HG03521 (cell line): ENCODE results near the gene SSR2.

ENCODE experiments used
- ATAC-seq: cut with Tn5 transposase; IDR thresholded peaks from one replicate; pipeline ENCODE4 v1.9.1; 2021; ENCODE audit warnings: mild to moderate bottlenecking, moderate library complexity; ENCODE audit not compliant: unreplicated experiment

Gene SSR2

DNA sequence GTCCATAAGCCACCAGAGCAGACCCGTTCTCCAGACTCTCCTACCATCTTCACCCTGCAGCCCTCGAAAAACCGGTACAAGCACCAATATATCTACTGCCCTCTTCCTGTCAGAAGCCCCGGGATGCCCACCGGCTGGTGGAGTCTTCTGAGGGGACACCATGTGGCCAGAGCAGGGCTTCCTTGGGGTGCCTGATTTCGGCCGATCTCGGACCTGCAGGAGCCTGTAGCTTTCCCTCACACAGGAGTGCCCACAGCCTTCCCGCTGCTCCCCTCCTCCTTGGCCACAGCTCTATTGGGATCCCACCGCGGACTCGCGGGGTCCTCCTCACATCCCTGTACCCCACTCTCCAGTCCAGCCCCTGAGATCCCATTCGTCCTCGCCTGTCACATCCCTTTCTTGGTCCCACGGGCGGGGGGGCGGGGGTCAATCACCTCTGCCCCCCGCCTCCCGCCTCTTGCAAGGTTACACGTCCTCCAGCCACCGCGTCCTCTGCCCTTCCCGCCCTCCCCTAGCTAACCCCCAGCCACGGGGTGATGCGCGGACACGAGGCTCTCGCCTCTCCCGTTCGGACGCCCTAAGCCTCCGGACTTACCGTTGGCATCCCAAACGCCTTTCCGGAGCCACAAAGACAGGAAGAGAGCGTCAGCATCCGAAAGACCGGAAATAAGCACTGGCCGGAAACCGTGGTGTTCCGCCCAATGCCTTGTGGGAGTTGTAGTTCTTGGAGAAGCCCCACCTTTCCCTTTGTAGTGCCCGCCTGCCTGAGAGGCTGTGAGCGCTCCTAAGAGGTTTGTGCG, at the start of gene SSR2:
TSS of gene SSR2 (minus strand) at position 659 of the 800 bp plus-strand sequence. CDS start 784 bp downstream, outside the sequence.
- ATAC-seq: peak; percentile 95

DNA sequence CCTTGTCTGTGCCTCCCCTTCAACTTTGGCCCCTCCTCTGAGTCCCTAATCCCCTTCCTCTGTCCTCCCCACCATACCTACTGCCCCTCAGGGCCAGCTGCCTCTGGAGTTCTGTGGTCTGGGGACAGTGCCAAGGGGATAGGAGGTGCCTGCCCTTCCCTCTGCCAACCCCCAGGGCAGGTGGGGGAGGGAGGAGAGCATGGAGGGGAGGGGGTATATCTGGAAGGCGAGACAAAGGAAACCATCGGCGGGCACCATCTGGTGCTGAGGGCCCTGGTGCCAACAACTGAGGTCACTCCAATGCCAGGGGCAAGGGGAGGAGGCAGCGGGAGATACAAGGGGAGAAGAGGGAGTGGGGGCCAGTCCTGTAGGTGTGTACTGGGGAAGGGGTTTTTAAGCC, 49.8 kb upstream of the SSR2 start:
- no peak for ATAC-seq

DNA sequence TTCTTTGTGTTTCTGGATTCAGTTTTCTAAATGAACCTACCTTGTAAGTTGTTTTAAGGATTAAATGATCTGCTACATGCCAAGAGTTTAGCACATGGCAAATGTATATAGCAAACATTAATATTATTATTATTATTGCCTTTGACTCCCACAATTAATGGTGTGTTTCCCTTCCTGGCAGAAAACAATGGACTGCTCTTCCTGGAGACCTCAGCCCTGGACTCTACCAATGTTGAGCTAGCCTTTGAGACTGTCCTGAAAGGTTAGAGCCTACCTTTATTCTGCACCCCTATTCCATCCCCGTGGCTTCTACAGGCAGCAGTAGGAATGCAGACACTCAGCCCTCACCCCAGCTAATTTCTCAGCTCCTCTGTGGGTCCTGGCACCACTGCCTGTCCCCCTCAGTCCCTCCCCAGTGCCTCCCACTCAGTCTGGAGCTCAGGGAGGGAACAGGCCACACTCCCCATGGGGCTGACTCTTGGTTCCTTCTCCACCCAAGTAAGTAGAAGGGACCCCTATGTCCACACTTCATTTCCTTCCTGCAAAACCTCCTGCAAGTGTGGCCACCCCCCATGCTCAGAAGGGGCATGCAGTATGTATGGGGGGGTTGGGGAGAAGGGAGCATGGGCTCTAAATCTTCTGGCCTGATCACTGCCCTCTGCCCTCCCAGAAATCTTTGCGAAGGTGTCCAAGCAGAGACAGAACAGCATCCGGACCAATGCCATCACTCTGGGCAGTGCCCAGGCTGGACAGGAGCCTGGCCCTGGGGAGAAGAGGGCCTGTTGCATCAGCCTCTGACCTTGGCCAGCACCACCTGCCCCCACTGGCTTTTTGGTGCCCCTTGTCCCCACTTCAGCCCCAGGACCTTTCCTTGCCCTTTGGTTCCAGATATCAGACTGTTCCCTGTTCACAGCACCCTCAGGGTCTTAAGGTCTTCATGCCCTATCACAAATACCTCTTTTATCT, 49.0 kb upstream of the SSR2 start:
- ATAC-seq: no peak

DNA sequence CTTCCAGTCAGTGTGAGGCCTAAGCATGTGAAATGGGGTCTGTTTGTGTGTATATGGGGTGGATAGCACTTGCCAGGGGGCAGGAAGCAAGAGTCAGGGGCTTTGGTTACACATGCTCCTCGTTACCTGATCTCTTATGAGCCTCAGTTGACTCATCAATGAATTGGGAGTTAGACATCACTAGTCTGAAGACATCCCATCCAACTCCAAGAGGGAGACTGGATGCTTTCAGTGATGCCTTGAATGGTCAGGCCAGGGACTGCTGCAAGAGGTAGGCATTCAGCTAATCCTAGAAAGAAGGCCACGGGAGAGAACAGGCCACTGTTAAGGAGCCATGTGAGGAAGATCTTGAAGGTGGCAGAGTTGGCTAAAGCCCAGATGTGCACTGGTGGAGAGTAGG, 46.5 kb upstream of the SSR2 start:
- no peak for ATAC-seq

DNA sequence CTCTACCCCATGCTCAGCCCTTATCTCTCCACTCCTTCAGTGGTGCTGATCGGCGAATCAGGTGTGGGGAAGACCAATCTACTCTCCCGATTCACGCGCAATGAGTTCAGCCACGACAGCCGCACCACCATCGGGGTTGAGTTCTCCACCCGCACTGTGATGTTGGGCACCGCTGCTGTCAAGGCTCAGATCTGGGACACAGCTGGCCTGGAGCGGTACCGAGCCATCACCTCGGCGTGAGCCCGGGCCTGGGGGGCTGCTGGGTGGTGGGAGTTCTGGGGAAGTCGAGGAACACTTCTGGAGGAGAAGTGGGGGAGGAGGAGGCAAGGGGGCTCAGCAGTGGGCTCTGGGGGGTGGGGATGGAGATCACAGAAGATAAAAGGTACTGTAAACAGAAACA, 45.1 kb upstream of the SSR2 start:
- ATAC-seq: no peak

DNA sequence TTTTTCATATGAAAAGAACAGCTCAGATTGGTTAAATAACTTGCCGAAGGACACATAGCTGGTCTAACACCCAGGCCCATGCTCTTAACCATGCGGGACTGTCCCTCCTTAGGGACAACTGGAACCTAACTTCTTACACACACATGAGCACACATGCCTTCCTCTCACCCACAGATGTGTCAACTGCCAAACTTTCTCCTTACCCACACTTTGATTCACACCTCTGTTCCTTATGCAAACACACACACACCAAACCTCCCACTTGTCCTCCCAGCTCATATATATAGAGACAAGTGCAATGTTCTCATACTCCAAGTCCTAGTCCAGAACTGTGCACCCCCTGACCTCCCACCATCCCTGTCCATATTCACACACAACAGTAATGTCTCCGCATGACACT, 44.5 kb upstream of the SSR2 start:
- no peak for ATAC-seq

DNA sequence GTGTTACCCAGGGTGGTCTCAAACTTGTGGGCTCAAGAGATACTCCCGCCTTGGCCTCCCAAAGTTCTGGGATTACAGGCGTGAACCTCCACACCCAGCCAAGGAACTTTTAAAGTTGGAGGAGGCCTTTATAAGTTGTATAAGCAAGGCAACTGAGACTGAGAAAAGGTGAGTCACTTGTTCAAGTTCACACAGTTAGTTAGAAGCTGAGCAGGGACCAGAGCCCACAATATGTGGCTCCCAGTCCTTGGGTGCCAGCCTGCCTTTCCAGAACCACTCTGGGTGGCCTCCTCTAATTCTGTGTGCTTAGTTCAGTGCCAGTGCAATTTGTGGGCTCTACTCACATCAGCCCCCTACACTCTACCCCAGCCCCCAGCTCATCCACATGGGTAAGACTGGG, 43.9 kb upstream of the SSR2 start:
- no peak for ATAC-seq

DNA sequence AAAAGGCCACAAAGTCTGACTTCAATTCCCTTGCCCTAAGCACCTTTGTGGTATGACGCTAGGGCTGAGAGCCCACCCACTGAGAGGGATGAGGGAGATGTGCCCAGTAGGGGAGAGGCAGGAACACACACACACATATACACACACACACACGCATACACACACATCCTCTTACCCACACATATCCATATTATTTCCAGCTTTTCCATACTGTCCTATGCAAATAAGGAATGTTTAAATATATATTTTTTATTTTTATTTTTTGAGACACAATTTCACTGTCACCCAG, 43.2 kb upstream of the SSR2 start:
- ATAC-seq: no peak

DNA sequence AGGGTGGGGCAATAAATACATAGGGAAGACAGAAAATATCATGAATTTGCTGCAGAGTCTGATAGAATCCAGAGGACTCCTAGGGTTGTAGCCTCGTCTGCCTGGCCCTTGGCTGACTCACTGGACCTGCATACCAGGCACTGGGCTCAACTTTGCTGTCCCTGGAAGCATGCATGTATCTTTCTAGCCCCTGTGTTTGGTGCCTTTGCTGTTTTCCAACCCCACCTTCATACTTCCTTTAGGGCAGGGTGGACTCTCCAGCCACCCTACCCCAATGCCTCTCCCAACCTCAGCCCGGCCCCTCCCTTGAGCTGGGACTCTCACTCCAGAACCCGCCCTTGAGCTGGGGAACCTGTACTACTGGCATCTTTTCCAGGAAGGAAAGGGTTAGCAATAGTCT, 41.4 kb upstream of the SSR2 start:
- no peak for ATAC-seq

DNA sequence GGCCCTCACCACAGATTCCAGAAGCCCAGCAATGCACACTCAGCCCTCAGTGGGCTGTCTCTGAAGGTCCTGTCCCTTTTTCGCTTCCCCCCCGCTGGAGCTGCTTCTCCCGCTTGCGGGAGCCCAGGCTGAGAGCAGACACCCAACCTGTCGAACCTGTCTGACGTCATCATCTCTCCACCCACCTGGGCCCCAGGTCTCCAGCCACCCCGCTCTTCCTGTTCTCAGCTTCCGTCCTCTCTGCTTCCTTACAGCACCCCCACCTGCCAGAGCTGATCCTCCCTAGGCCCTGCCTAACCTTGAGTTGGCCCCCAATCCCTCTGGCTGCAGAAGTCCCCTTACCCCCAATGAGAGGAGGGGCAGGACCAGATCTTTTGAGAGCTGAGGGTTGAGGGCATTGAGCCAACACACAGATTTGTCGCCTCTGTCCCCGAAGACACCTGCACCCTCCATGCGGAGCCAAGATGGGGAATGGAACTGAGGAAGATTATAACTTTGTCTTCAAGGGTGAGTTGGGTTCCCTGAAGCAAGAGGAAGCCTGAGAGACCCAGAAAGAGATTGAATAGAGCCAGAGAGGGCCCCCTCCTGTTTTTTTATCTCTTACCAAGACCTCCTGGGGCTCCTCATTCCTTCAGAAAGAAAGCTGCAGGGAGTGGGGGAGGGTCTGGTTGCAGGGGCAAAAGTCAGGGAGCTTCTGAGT, 40.3 kb upstream of the SSR2 start, which contains the start of gene RAB25:
TSS of gene RAB25 (plus strand) at position 224 of the 700 bp plus-strand sequence. CDS start at position 465, 241 bp downstream.
- ATAC-seq: no peak

DNA sequence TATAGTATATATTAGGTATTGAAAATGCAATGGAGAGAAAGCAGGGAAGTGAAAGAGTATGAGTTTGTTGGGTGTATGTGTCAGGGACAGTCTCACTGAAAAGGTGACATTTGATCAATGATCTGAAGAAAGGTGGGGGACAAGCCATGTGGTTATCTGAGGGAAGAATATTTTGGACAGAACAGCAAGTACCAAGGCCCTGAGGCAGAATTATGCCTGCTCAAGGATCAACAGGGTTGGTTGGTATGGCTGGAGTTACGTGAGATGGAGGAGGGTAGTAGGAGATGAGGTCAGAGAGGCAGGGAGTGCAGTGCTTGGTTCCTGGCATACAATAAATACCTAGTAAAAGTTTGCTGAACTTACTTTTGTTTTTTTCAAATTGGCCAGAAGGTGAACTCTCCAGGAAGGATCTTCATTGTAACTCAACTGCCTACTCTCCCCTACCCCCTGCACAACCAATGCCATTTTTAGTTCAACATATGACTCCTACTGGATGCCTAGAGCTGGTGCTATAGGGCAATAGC, 35.6 kb upstream of the SSR2 start:
- ATAC-seq: no peak

DNA sequence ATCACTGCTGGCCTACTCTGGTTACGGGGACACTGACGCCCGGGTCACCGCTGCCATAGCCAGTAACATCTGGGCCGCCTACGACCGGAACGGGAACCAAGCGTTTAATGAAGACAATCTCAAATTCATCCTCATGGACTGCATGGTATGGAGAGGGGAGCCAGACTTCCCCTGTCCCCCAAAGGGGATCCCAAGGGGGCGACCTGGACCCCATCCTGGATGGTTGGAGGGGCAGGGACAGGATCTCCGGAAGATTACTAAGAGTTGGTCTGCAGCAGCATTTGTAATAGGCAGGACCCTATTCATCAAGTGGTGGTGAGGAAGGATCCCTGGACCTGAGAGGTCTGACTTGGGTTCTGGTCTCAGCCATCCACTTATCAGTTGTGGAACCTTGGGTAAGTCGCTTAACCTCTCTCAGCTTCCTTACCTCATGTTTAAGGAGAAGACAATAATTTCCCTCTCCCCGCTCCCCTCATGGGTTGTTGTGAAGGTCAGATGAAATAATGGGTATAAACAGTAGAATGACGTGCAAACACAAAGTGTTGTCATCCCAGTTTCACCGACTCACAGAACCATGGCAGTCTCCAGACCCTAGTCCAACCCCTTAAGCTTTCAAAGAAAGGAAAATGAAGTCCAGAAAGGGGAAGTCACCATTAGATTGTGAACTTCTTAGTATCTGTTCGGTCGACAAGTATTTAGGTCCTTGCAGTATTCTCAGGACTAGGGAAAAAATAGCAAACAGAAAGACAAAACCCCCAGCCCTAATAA, 34.7 kb upstream of the SSR2 start:
- no peak for ATAC-seq

DNA sequence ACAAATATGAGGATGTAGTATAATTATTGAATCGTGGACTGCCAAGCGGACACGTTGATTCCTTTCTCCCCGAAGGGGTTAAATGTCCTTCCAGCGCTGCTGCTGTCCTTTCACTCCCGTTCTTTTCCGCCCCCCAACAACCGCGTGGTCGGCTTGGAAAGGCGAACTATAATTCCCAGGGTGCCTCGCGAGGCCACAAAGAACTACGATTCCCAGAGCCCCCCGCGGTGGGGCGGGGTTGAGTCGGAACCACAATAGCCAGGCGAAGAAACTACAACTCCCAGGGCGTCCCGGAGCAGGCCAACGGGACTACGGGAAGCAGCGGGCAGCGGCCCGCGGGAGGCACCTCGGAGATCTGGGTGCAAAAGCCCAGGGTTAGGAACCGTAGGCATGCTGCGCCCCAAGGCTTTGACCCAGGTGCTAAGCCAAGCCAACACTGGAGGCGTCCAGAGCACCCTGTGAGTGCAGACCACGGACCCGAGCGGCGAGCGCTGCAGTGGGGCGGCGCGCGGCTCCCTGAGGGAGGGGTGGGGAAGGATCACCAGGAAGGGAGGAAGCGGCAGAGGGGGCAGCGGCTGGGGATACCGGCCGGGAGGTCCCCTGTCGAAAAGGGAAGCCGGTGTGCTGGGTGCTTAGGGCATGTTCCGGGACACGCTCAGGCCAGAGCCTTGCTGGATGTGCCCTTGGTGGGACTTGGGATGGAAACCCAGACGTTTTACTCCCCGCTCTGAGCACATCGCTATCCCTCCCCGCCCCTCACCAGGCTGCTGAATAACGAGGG, 33.9 kb upstream of the SSR2 start, which contains the start of gene LAMTOR2:
TSS of gene LAMTOR2 (plus strand) at position 283 of the 781 bp plus-strand sequence. CDS start at position 391, 108 bp downstream.
- ATAC-seq: peak; percentile 63

DNA sequence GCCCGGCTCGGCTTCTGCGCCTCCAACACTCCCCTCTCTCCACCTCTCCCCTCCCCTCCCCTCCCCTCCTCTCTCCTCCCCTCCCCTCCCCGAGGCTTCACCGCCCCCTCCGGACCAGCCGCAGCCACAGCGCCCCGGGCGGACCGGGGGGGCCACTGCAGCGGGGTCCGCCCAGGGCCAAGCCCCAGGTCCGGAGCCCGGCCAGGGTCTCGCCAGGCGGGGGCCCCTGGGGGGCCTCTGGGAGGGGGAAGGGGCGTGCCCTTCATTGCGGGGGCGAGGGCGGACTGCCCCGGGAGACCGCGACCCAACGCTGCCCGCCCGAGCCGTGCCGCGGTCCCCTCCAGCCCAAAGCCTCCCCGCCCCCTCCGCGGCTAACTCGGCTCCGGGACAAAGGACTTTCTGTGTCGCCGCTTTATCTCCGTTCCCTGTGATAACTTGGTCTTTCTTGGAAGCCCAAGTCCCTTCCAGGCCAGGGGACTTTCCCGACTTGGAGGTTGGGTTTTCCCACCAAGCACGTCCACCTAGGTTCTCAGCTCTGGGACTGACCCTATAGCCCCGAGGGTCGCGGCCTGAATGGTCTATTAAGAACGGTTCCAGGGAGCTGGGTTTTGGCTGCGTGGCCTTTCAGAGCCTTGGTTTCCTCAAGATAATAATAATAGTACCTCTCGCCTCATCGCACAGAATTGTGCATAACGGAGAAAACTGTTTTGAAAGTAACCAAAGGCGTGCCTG, 33.2 kb upstream of the SSR2 start, which contains the start of gene UBQLN4:
TSS of gene UBQLN4 (minus strand) at position 31 of the 732 bp plus-strand sequence. CDS start 97 bp downstream, outside the sequence.
- ATAC-seq: peak; percentile 45

DNA sequence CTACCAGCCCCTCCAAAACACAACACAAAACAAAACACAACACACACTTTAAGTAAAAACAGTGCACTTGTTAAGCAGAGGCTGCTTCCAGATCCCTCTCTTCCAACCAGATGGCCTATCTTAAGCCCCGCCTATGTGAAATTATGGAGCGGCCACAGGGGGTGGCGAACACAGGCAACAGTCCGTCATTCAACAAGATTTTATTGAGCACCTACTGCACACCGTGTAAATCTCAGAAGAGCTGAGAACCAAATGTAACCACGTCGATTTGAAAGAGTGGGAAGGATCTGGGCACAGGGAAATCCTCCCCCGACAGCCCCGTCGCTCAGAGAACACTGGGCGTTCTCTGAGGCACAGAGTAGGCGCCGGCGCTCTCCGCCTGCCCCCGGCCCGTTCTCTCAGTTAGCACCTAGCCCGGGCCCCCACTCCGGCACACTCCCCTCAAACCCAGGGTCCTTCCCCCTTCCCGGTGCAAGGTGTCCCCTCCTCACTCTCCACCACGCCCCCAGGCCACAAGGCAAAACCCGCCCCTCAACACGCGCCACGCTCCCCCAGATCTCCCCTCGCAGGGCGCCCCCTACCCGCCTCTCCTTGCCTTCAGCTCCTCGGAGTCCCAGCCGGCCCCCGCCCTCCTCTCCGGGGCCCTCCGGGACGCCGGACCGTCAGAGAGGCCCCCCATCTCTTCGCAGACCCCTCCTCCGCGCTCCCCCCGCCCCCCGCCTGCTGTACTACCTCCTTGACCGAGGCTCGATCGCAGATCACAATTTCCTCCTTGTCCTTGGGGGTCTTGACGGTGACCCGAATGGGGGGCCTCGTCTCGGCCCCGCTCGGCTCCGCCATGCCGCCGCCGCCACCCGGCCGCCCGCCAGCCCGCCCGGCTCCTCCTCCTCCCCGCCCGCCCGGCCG, 32.4 kb upstream of the SSR2 start:
- ATAC-seq: peak; percentile 20

DNA sequence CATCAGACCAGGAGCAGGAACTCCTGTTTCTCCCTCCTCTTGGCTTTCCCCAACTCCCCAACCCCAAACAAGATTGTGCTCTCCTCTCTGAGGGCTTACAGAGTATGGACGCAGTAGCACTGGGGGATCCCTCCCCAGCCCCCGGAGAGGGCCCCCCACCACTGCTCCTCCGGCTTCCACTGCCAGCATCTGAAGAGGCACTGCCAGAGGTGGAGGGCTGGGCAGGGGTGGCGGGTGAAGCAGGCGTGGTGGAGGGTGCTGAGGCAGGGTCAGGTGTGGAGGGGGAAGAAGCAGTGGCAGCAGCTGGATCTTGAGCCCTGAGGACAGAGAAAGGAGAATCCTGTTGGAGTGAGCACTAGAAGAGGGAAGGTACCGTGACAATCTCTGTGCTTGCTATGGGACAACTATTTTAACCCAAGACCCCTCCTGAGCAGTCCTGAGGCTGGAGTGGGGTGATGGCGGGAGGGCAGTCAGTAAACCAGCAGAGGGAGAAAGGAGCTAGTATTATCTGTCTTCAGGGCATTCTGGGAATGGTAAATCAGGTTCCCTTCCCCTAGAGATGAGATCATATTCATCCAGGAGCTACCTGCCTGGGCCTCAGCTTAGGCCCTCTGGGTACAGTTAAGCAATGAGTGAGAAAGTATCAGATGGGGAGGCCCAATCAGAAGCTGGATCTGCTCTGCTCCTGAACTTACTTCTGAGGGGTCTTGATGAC, 30.4 kb upstream of the SSR2 start:
- no peak for ATAC-seq

DNA sequence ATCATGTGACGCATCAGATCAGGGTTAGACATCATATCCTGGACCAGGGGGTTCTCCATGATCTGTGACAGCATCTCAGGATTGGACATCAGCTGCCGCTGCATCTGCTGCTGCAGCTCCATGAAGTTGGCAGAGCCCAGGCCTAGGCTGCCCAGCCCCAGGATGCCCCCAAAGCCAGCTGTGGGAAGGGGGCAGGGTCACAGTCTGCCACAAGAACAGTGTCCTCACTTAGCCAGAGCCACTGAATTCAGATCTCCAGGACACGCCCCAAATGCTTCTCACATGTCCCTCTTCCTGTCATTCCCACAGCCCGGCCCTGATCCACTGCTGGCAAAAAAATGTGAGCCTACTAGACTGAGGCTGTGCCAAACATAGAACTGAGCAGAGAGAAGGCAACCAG, 29.6 kb upstream of the SSR2 start:
- ATAC-seq: no peak
